Measurements from ENCODE around the gene CARD18. TPM values are rescaled to one million over a fixed set of nuclear protein-coding genes. Genes with fewer than 3 reads are reported as not detected.
"Not testable (repeated sequence)": the region's sequence is repeated elsewhere in the genome, so short reads cannot be mapped to it uniquely, and the experiment has no call there.

The CARD18 gene
- total RNA-seq, 2 donors from 2014 or later: not detected

- Histone ChIP-seq H3K27me3 (ENCODE audit: control insufficient read depth, insufficient read depth, low read length, poor library complexity, severe bottlenecking) (no peaks in the 10 kb centered on the region), H3K9ac (ENCODE audit: extremely low read depth, low read length, poor library complexity, severe bottlenecking) (no peak overlapping the region), H3K4me3 (ENCODE audit: low read length) (no peak overlapping the region), H3K27ac (ENCODE audit: low read depth, low read length) (no peak overlapping the region), H3K9me3 (ENCODE audit: control insufficient read depth, low read length) (peaks cover 10% of the 10 kb centered on the region), H3K36me3 (ENCODE audit: control insufficient read depth, insufficient read depth, low read length) (no peaks in the 10 kb centered on the region), H3K4me1 (ENCODE audit: control insufficient read depth, insufficient read depth, low read length) (no peaks in the 10 kb centered on the region)
- TF ChIP-seq CTCF (conservative IDR thresholded peaks at IDR 0.05): no peak
- peaks cover 7% of the 10 kb centered on the region for H3K4me1 Mint-ChIP-seq
- H3K36me3 Mint-ChIP-seq (ENCODE audit: low read depth): no peaks in the 10 kb centered on the region
- H3K27me3 Mint-ChIP-seq (ENCODE audit: insufficient read depth): no peaks in the 10 kb centered on the region
- H3K9me3 Mint-ChIP-seq: peaks cover 12% of the 10 kb centered on the region
- no peak for DNase-seq
- no peak overlapping the region for H3K4me3 Mint-ChIP-seq
- 94 to 100% methylated on average over 1 of the region's 1 CpG for WGBS, 2 experiments (ENCODE audit: insufficient coverage in 1 of 2, insufficient read length in 1 of 2)
- no peak overlapping the region for H3K27ac Mint-ChIP-seq
These were observed 30.2 kb downstream of the CARD18 start for GRCh38 chr11:105109321-105109720.

GRCh38 chr11:105108247-105108646 is 31.3 kb downstream of the CARD18 start:
- H3K4me1 Mint-ChIP-seq: peaks cover 7% of the 10 kb centered on the region
- 96 to 100% methylated on average over 1 of the region's 1 CpG for WGBS, 2 experiments (ENCODE audit: insufficient coverage in 1 of 2, insufficient read length in 1 of 2)
- H3K4me3 ChIP-seq (ENCODE audit: low read length): no peak overlapping the region
- no peak for TF ChIP-seq CTCF (conservative IDR thresholded peaks at IDR 0.05)
- no peak overlapping the region for H3K27ac ChIP-seq (ENCODE audit: low read depth, low read length)
- no peak for DNase-seq
- H3K9me3 Mint-ChIP-seq: peaks cover 12% of the 10 kb centered on the region
- H3K27me3 Mint-ChIP-seq (ENCODE audit: insufficient read depth): no peaks in the 10 kb centered on the region
- H3K27me3 ChIP-seq (ENCODE audit: control insufficient read depth, insufficient read depth, low read length, poor library complexity, severe bottlenecking): no peaks in the 10 kb centered on the region
- no peak overlapping the region for H3K27ac Mint-ChIP-seq
- no peak overlapping the region for H3K4me3 Mint-ChIP-seq
- no peaks in the 10 kb centered on the region for H3K36me3 ChIP-seq (ENCODE audit: control insufficient read depth, insufficient read depth, low read length)
- H3K9me3 ChIP-seq (ENCODE audit: control insufficient read depth, low read length): peaks cover 10% of the 10 kb centered on the region
- H3K36me3 Mint-ChIP-seq (ENCODE audit: low read depth): no peaks in the 10 kb centered on the region
- H3K4me1 ChIP-seq (ENCODE audit: control insufficient read depth, insufficient read depth, low read length): no peaks in the 10 kb centered on the region
- H3K9ac ChIP-seq (ENCODE audit: extremely low read depth, low read length, poor library complexity, severe bottlenecking): no peak overlapping the region

GRCh38 chr11:105107226-105107825 is 32.2 kb downstream of the CARD18 start:
- H3K4me3 Mint-ChIP-seq: not testable (repeated sequence)

GRCh38 chr11:105106140-105106539 is 33.4 kb downstream of the CARD18 start:
- 93 to 100% methylated on average over 1 of the region's 1 CpG for WGBS, 2 experiments (ENCODE audit: insufficient coverage in 1 of 2, insufficient read length in 1 of 2)
- no peaks in the 10 kb centered on the region for H3K27me3 ChIP-seq (ENCODE audit: control insufficient read depth, insufficient read depth, low read length, poor library complexity, severe bottlenecking)
- no peaks in the 10 kb centered on the region for H3K4me1 ChIP-seq (ENCODE audit: control insufficient read depth, insufficient read depth, low read length)
- peaks cover 12% of the 10 kb centered on the region for H3K9me3 Mint-ChIP-seq
- DNase-seq: no peak
- H3K9me3 ChIP-seq (ENCODE audit: control insufficient read depth, low read length): peaks cover 10% of the 10 kb centered on the region
- no peak overlapping the region for H3K27ac ChIP-seq (ENCODE audit: low read depth, low read length)
- no peaks in the 10 kb centered on the region for H3K27me3 Mint-ChIP-seq (ENCODE audit: insufficient read depth)
- H3K27ac Mint-ChIP-seq: no peak overlapping the region
- H3K4me3 ChIP-seq (ENCODE audit: low read length): no peak overlapping the region
- peaks cover 7% of the 10 kb centered on the region for H3K4me1 Mint-ChIP-seq
- no peak overlapping the region for H3K4me3 Mint-ChIP-seq
- no peak overlapping the region for H3K9ac ChIP-seq (ENCODE audit: extremely low read depth, low read length, poor library complexity, severe bottlenecking)
- no peaks in the 10 kb centered on the region for H3K36me3 Mint-ChIP-seq (ENCODE audit: low read depth)
- no peaks in the 10 kb centered on the region for H3K36me3 ChIP-seq (ENCODE audit: control insufficient read depth, insufficient read depth, low read length)
- TF ChIP-seq CTCF (conservative IDR thresholded peaks at IDR 0.05): no peak

More at GRCh38 chr11:105107226-105107825, 32.2 kb downstream of the CARD18 start:
- not testable (repeated sequence) for H3K36me3 Mint-ChIP-seq (ENCODE audit: low read depth); H3K4me1 ChIP-seq (ENCODE audit: control insufficient read depth, insufficient read depth, low read length); H3K36me3 ChIP-seq (ENCODE audit: control insufficient read depth, insufficient read depth, low read length); H3K9ac ChIP-seq (ENCODE audit: extremely low read depth, low read length, poor library complexity, severe bottlenecking); H3K27me3 ChIP-seq (ENCODE audit: control insufficient read depth, insufficient read depth, low read length, poor library complexity, severe bottlenecking); H3K4me3 ChIP-seq (ENCODE audit: low read length); H3K27ac ChIP-seq (ENCODE audit: low read depth, low read length); H3K27ac Mint-ChIP-seq; H3K4me1 Mint-ChIP-seq; DNase-seq; H3K27me3 Mint-ChIP-seq (ENCODE audit: insufficient read depth)
- peaks cover 10% of the 10 kb centered on the region for H3K9me3 ChIP-seq (ENCODE audit: control insufficient read depth, low read length)
- peaks cover 12% of the 10 kb centered on the region for H3K9me3 Mint-ChIP-seq
- WGBS, 2 experiments (ENCODE audit: insufficient coverage in 1 of 2, insufficient read length in 1 of 2): 81 to 92% methylated on average over 3 to 8 of the region's 8 CpGs
